Keratinocyte (primary cell): ENCODE results near the gene ADAMTS2. TPM values are rescaled to one million over a fixed set of nuclear protein-coding genes. Genes with fewer than 3 reads are reported as not detected.

Source experiments
- DNase-seq: peaks from one replicate; pipeline ENCODE4 v3.0.0-alpha.2; 2011; ENCODE audit warnings: low read depth, missing footprints, low spot score
- FAIRE-seq: peaks from 2 replicates; lab custom pipeline; 2011; peaks lifted over from hg19 to GRCh38; lab: Jason Lieb, UNC
- H2AFZ ChIP-seq: 2 replicates; pipeline ENCODE4 v1.6.0; 2012; ENCODE audit warnings: low read length, control low read depth, inconsistent platforms; ENCODE audit not compliant: control insufficient read depth
- H3K27ac ChIP-seq: 2 replicates; pipeline ENCODE4 v1.5.1; 2011; ENCODE audit warnings: low read length; ENCODE audit not compliant: control insufficient read depth, insufficient read depth
- H3K27me3 ChIP-seq: 3 replicates; pipeline ENCODE4 v1.6.0; 2011; ENCODE audit warnings: low read length; ENCODE audit not compliant: control insufficient read depth, insufficient read depth; ENCODE audit errors: extremely low read depth
- H3K36me3 ChIP-seq, 2 experiments: 2 replicates in 1 of 2; 3 replicates in 1 of 2; pipeline ENCODE4 v1.5.1; 2011; ENCODE audit warnings: low read length in 2 of 2, mild to moderate bottlenecking in 1 of 2; ENCODE audit not compliant: control insufficient read depth in 2 of 2, insufficient read depth in 2 of 2; ENCODE audit errors: extremely low read depth in 1 of 2
- H3K4me1 ChIP-seq: 3 replicates; pipeline ENCODE4 v1.5.1; 2011; ENCODE audit warnings: low read length; ENCODE audit not compliant: control insufficient read depth, insufficient read depth; ENCODE audit errors: extremely low read depth
- H3K4me2 ChIP-seq: 3 replicates; pipeline ENCODE4 v1.6.0; 2011; ENCODE audit warnings: low read depth, low read length; ENCODE audit not compliant: control insufficient read depth, insufficient read depth; ENCODE audit errors: extremely low read depth
- H3K4me3 ChIP-seq, 3 experiments: fragments of 200-600 bp in 1 of 3; sonication (generic) in 1 of 3; 2 replicates in 2 of 3; 3 replicates in 1 of 3; pipeline ENCODE4 v1.5.1; 2011 to 2016; ENCODE audit warnings: low read length in 3 of 3, mild to moderate bottlenecking in 3 of 3, control low read depth in 2 of 3, inconsistent platforms in 1 of 3, low read depth in 1 of 3, mixed read lengths in 1 of 3, mixed run types in 1 of 3, moderate library complexity in 1 of 3; ENCODE audit not compliant: control insufficient read depth in 2 of 3, insufficient read depth in 2 of 3; ENCODE audit errors: extremely low read depth in 1 of 3
- H3K79me2 ChIP-seq: 2 replicates; pipeline ENCODE4 v1.6.0; 2012; ENCODE audit warnings: low read length; ENCODE audit not compliant: control insufficient read depth, insufficient read depth
- H3K9ac ChIP-seq: 3 replicates; pipeline ENCODE4 v1.6.0; 2011; ENCODE audit warnings: low read length; ENCODE audit not compliant: control insufficient read depth, insufficient read depth; ENCODE audit errors: extremely low read depth
- H3K9me1 ChIP-seq: 3 replicates; pipeline ENCODE4 v1.6.0; 2011; ENCODE audit warnings: low read length; ENCODE audit not compliant: control insufficient read depth, insufficient read depth; ENCODE audit errors: extremely low read depth
- H3K9me3 ChIP-seq: 2 replicates; pipeline ENCODE4 v1.5.1; 2012; ENCODE audit warnings: low read depth, low read length; ENCODE audit not compliant: control insufficient read depth
- H4K20me1 ChIP-seq: 3 replicates; pipeline ENCODE4 v1.6.0; 2011; ENCODE audit warnings: low read length; ENCODE audit not compliant: control insufficient read depth, insufficient read depth; ENCODE audit errors: extremely low read depth
- EZH2 ChIP-seq: IDR thresholded peaks from one replicate; pipeline ENCODE4 v1.6.1; 2012; ENCODE audit warnings: inconsistent platforms, mild to moderate bottlenecking, low read length, moderate library complexity
- dilution Hi-C: fragments of 300-500 bp; cut with MboI; formaldehyde crosslinking; loops from one replicate; pipeline ENCODE4 v1.7.0; 2020; ENCODE audit warnings: low sequenced_read_pairs; ENCODE audit not compliant: extremely low pct_ligation_motif_present
- polyA plus RNA-seq, 5 experiments: library from polyadenylated mRNA; depleted of rRNA in 3 of 5; stranded (reverse) in 3 of 5; stranded (forward) in 1 of 5; unstranded in 1 of 5; fragments of >200 nt; gene quantifications; 1 replicate in 1 of 5; 2 replicates in 3 of 5; 3 replicates in 1 of 5; pipeline versions ENCODE4 v1.2.1 to v1.2.3, GENCODE V29; 2011 to 2012; ENCODE audit warnings: missing spikeins in 2 of 5, low read depth in 1 of 5, low replicate concordance in 1 of 5
- TF ChIP-seq, protein P1 (sequence below), 3 experiments: IDR thresholded peaks in 1 of 3; conservative IDR thresholded peaks in 1 of 3; optimal IDR thresholded peaks in 1 of 3; 2 replicates in 2 of 3; 3 replicates in 1 of 3; pipeline versions ENCODE3 to v1.5.1; 2011; ENCODE audit warnings: low read length in 3 of 3, mild to moderate bottlenecking in 3 of 3, moderate library complexity in 2 of 3, control low read depth in 1 of 3, inconsistent platforms in 1 of 3; ENCODE audit not compliant: insufficient read depth in 2 of 3; ENCODE audit errors: extremely low read depth in 1 of 3

Gene ADAMTS2
- polyA plus RNA-seq, 1 donor (not counting 4 experiments of a cell fraction or from before 2014, with no cell fraction given) = not detected

DNA sequence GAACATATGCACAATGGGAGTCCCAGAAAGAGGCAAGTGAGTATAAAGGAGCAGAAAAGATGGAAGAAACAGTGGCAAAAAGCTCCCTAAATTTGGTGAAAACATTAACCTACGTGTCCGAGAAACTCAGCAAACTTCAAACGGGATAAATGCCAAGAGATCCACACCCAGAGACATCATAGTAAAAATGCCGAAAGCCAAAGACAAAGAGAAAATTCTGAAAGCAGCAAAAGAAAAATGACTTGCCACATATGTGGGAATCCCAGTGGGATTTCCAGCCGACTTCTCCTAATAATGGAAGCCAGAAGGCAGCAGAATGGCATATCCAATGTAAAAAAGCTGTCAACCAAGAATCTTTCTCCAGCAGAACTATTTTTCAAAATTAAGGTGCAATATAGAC lies 101.2 kb downstream of the ADAMTS2 start:
- no peak for FAIRE-seq
- no peak overlapping the region for H3K4me2 ChIP-seq

DNA sequence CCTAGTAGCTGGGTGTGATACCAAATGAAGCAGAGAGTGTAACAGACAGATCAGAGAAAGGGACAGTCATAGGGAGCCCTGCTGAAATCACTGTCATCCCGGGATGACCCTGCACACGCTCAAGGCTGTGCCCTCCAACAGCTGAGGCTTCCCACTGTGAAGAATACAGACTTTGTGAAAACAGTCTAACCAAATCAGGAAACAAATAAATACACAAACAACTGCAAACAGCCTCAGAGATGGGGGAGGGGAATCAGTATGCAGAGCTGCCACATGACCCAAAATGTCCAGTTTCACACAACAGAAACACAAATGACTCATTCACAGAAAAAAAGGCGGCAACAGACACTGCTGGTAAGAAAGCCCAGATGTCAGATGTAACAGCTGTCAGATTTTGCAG lies 101.9 kb downstream of the ADAMTS2 start:
- Histone ChIP-seq H3K4me1 (no peaks in the 10 kb centered on the region), H3K9me1 (no peaks in the 10 kb centered on the region), H4K20me1 (no peaks in the 10 kb centered on the region), H3K27me3 (no peaks in the 10 kb centered on the region), H3K4me2 (no peak overlapping the region), H3K9ac (no peak overlapping the region), H2AFZ (no peak overlapping the region), H3K27ac (no peak overlapping the region), H3K36me3 (no peaks in the 10 kb centered on the region), H3K4me3 (no peak overlapping the region), H3K9me3 (peaks cover 1% of the 10 kb centered on the region), H3K79me2 (no peaks in the 10 kb centered on the region)
- TF ChIP-seq EZH2 = no peak
- TF ChIP-seq, protein P1, sequence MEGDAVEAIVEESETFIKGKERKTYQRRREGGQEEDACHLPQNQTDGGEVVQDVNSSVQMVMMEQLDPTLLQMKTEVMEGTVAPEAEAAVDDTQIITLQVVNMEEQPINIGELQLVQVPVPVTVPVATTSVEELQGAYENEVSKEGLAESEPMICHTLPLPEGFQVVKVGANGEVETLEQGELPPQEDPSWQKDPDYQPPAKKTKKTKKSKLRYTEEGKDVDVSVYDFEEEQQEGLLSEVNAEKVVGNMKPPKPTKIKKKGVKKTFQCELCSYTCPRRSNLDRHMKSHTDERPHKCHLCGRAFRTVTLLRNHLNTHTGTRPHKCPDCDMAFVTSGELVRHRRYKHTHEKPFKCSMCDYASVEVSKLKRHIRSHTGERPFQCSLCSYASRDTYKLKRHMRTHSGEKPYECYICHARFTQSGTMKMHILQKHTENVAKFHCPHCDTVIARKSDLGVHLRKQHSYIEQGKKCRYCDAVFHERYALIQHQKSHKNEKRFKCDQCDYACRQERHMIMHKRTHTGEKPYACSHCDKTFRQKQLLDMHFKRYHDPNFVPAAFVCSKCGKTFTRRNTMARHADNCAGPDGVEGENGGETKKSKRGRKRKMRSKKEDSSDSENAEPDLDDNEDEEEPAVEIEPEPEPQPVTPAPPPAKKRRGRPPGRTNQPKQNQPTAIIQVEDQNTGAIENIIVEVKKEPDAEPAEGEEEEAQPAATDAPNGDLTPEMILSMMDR (optimal IDR thresholded peaks at IDR 0.05 in 1 of 3, IDR thresholded peaks at IDR 0.05 in 1 of 3, conservative IDR thresholded peaks at IDR 0.05 in 1 of 3; ENCODE audit: extremely low read depth in 1 of 3, insufficient read depth in 2 of 3, low read length in 3 of 3) = no peak
- DNase-seq (no peak), FAIRE-seq (no peak)
- dilution Hi-C loops = no loop called here

More for the DNA sequence above, 101.2 kb downstream of the ADAMTS2 start:
- Histone ChIP-seq H3K4me3 (no peak overlapping the region), H3K79me2 (no peaks in the 10 kb centered on the region), H3K36me3 (no peaks in the 10 kb centered on the region), H3K27me3 (no peaks in the 10 kb centered on the region), H4K20me1 (no peaks in the 10 kb centered on the region), H2AFZ (no peak overlapping the region), H3K27ac (no peak overlapping the region), H3K9me1 (no peaks in the 10 kb centered on the region), H3K9ac (no peak overlapping the region), H3K9me3 (no peaks in the 10 kb centered on the region), H3K4me1 (no peaks in the 10 kb centered on the region)
- no peak for DNase-seq
- dilution Hi-C loops = no loop called here
- TF ChIP-seq EZH2 = no peak
- TF ChIP-seq, protein P1 (optimal IDR thresholded peaks at IDR 0.05 in 1 of 3, IDR thresholded peaks at IDR 0.05 in 1 of 3, conservative IDR thresholded peaks at IDR 0.05 in 1 of 3; ENCODE audit: extremely low read depth in 1 of 3, insufficient read depth in 2 of 3, low read length in 3 of 3) = no peak
